HCT116 (cell line): Measurements from ENCODE around the gene SEZ6.

Experiments used
- CBX3 ChIP-seq: IDR thresholded peaks from 2 replicates; pipeline ENCODE4 v1.6.1; 2012; ENCODE audit warnings: low read depth
- CEBPB ChIP-seq: IDR thresholded peaks from 2 replicates; pipeline ENCODE4 v1.6.1; 2012; ENCODE audit warnings: low read depth
- EGR1 ChIP-seq: IDR thresholded peaks from 2 replicates; pipeline ENCODE4 v1.6.1; 2012; ENCODE audit warnings: low read depth
- JUND ChIP-seq: IDR thresholded peaks from 2 replicates; pipeline ENCODE4 v1.6.1; 2012
- POLR2A ChIP-seq: IDR thresholded peaks from 2 replicates; pipeline ENCODE4 v1.7.0; 2011; ENCODE audit warnings: borderline replicate concordance; ENCODE audit not compliant: insufficient read depth, insufficient read length; ENCODE audit errors: extremely low read depth
- TCF7L2 ChIP-seq: IDR thresholded peaks from 2 replicates; pipeline ENCODE4 v1.7.0; 2011; ENCODE audit warnings: borderline replicate concordance, inconsistent platforms; ENCODE audit not compliant: insufficient read depth, insufficient read length; ENCODE audit errors: extremely low read depth
- YY1 ChIP-seq: IDR thresholded peaks from 2 replicates; pipeline ENCODE4 v1.6.1; 2011; ENCODE audit warnings: low read length, low read depth, moderate library complexity, mild to moderate bottlenecking; ENCODE audit not compliant: insufficient replicate concordance; ENCODE audit errors: extremely low read depth
- ZNF274 ChIP-seq: fragments of 200-500 bp; sonication (Bioruptor generic); IDR thresholded peaks from 2 replicates; pipeline ENCODE4 v1.6.1; 2014; ENCODE audit warnings: mild to moderate bottlenecking, low read depth, low read length, inconsistent platforms
- TF ChIP-seq, protein P1 (sequence below), 3 experiments: fragments of 200-600 bp in 1 of 3; sonication (generic) in 1 of 3; IDR thresholded peaks in 2 of 3; conservative IDR thresholded peaks in 1 of 3; 2 replicates each; pipeline ENCODE4 v1.5.1; 2012 to 2017; ENCODE audit warnings: low read depth in 2 of 3, low read length in 2 of 3, antibody characterized with exemption in 1 of 3, borderline replicate concordance in 1 of 3, control low read depth in 1 of 3, mild to moderate bottlenecking in 1 of 3, mixed read lengths in 1 of 3, mixed run types in 1 of 3, moderate library complexity in 1 of 3; ENCODE audit not compliant: insufficient read depth in 1 of 3
- TF ChIP-seq, protein P2 (sequence below): IDR thresholded peaks from 2 replicates; pipeline ENCODE4 v1.6.1; 2012; ENCODE audit warnings: low read depth
- TF ChIP-seq, protein P3 (sequence below): IDR thresholded peaks from 2 replicates; pipeline ENCODE4 v1.6.1; 2012

DNA sequence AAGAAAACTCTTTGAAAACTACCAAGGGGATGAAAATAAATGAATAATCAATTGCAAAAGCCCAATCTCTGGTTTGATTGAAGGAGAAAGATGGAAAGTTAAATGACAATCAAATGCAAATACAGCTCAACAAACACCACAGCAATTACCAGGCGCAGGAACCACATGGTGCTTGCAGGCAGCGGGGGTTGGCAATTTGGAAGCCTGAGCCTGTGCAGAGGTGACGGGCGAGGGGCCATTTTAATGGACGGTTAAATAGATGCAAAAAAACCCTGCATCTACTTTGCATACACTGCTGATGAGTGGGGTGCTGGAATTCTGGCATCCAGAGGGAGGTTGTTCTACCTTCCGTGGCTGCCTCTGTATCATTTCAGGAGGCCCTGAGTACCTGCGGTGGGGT, 4.8 kb upstream of the SEZ6 start:
- TF ChIP-seq, protein P1, sequence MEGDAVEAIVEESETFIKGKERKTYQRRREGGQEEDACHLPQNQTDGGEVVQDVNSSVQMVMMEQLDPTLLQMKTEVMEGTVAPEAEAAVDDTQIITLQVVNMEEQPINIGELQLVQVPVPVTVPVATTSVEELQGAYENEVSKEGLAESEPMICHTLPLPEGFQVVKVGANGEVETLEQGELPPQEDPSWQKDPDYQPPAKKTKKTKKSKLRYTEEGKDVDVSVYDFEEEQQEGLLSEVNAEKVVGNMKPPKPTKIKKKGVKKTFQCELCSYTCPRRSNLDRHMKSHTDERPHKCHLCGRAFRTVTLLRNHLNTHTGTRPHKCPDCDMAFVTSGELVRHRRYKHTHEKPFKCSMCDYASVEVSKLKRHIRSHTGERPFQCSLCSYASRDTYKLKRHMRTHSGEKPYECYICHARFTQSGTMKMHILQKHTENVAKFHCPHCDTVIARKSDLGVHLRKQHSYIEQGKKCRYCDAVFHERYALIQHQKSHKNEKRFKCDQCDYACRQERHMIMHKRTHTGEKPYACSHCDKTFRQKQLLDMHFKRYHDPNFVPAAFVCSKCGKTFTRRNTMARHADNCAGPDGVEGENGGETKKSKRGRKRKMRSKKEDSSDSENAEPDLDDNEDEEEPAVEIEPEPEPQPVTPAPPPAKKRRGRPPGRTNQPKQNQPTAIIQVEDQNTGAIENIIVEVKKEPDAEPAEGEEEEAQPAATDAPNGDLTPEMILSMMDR (IDR thresholded peaks at IDR 0.05 in 2 of 3, conservative IDR thresholded peaks at IDR 0.05 in 1 of 3; ENCODE audit: borderline replicate concordance in 1 of 3, insufficient read depth in 1 of 3, low read depth in 2 of 3, low read length in 2 of 3) = no peak
- TF ChIP-seq POLR2A (no peak), CBX3 (no peak), CEBPB (no peak), ZNF274 (no peak), JUND (no peak), EGR1 (no peak), YY1 (no peak), TCF7L2 (no peak)
- TF ChIP-seq, protein P2, sequence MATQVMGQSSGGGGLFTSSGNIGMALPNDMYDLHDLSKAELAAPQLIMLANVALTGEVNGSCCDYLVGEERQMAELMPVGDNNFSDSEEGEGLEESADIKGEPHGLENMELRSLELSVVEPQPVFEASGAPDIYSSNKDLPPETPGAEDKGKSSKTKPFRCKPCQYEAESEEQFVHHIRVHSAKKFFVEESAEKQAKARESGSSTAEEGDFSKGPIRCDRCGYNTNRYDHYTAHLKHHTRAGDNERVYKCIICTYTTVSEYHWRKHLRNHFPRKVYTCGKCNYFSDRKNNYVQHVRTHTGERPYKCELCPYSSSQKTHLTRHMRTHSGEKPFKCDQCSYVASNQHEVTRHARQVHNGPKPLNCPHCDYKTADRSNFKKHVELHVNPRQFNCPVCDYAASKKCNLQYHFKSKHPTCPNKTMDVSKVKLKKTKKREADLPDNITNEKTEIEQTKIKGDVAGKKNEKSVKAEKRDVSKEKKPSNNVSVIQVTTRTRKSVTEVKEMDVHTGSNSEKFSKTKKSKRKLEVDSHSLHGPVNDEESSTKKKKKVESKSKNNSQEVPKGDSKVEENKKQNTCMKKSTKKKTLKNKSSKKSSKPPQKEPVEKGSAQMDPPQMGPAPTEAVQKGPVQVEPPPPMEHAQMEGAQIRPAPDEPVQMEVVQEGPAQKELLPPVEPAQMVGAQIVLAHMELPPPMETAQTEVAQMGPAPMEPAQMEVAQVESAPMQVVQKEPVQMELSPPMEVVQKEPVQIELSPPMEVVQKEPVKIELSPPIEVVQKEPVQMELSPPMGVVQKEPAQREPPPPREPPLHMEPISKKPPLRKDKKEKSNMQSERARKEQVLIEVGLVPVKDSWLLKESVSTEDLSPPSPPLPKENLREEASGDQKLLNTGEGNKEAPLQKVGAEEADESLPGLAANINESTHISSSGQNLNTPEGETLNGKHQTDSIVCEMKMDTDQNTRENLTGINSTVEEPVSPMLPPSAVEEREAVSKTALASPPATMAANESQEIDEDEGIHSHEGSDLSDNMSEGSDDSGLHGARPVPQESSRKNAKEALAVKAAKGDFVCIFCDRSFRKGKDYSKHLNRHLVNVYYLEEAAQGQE = no peak
- TF ChIP-seq, protein P3, sequence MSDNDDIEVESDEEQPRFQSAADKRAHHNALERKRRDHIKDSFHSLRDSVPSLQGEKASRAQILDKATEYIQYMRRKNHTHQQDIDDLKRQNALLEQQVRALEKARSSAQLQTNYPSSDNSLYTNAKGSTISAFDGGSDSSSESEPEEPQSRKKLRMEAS = no peak
